ENCODE data around the gene AKR1C1. TPM values are rescaled to one million over a fixed set of nuclear protein-coding genes. Genes with fewer than 3 reads are reported as not detected.

AKR1C1 gene
- total RNA-seq (2022; extraction: Qiagen RNA extraction; ENCODE audit: low read depth): 439 to 635 TPM (median 596 TPM) in 5 replicates

GRCh38 chr10:4962876-4963814, at the start of gene AKR1C1:
AKR1C1 (plus strand) TSS chr10:4963415; CDS start chr10:4963445, 30 bp downstream.

GRCh38 chr10:5003127-5004029, 40.2 kb downstream of the AKR1C1 start, which contains the start of gene AKR1C2:
AKR1C2 (minus strand) TSS chr10:5003857; CDS start chr10:5003835, 22 bp downstream.

Other genes starting within 250 kb of the AKR1C1 start
- gene AKR1E2, start 137.2 kb upstream of the AKR1C1 start, total RNA-seq (2022; extraction: Qiagen RNA extraction; ENCODE audit: low read depth): 6.2 to 9.8 TPM (median 8.6 TPM) in 5 replicates
- 3,009 to 3,482 TPM (median 3,389 TPM) in 5 replicates for gene AKR1C2, start 40.4 kb downstream of the AKR1C1 start, total RNA-seq (2022; extraction: Qiagen RNA extraction; ENCODE audit: low read depth)
- 1,116 to 1,302 TPM (median 1,202 TPM) in 5 replicates for gene AKR1C3, start 131.0 kb downstream of the AKR1C1 start, total RNA-seq (2022; extraction: Qiagen RNA extraction; ENCODE audit: low read depth)
- 0.32 to 0.49 TPM in 2 of 5 replicates, not detected in the others for gene AKR1C8, start 221.7 kb downstream of the AKR1C1 start, total RNA-seq (2022; extraction: Qiagen RNA extraction; ENCODE audit: low read depth)
- gene AKR1C4, start 233.4 kb downstream of the AKR1C1 start, total RNA-seq (2022; extraction: Qiagen RNA extraction; ENCODE audit: low read depth): 0.15 to 0.39 TPM (median 0.24 TPM) in 5 replicates